GM12865 (cell line): ENCODE data around the gene DFFA.
"Not testable (repeated sequence)": the region's sequence is repeated elsewhere in the genome, so short reads cannot be mapped to it uniquely, and the experiment has no call there.

Experiments
- DNase-seq: peaks from one replicate; pipeline ENCODE4 v3.0.0; 2010; ENCODE audit warnings: low read depth
- H3K4me3 ChIP-seq: 2 replicates; pipeline ENCODE4 v1.5.1; 2011; ENCODE audit warnings: mild to moderate bottlenecking, low read depth, low read length, control low read depth
- TF ChIP-seq, protein P1 (sequence below): IDR thresholded peaks from 2 replicates; pipeline ENCODE4 v1.5.1; 2011; ENCODE audit warnings: low read length, control low read depth, low read depth, inconsistent platforms; ENCODE audit not compliant: insufficient read depth; ENCODE audit errors: missing control alignments

Gene DFFA

DNA sequence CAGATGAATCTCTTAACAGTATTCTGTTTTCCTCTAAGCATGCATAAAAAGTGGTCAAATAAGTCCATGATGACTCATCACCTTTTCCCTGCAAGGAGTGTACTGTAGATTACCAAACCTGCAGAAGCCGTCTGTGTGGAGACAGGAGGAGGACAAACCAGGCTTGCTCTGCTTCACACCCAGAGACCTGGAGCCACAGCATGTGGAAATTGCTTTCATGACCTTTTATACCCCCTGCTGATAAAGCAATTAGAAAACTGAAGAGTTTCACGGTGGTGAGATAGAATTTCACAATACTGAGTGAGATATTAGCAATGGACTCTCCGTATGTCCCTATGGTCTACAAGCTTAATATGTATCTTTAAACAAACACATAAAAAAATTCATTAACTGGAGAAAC is 13.1 kb downstream of the DFFA start:
- no peak for DNase-seq
- TF ChIP-seq, protein P1, sequence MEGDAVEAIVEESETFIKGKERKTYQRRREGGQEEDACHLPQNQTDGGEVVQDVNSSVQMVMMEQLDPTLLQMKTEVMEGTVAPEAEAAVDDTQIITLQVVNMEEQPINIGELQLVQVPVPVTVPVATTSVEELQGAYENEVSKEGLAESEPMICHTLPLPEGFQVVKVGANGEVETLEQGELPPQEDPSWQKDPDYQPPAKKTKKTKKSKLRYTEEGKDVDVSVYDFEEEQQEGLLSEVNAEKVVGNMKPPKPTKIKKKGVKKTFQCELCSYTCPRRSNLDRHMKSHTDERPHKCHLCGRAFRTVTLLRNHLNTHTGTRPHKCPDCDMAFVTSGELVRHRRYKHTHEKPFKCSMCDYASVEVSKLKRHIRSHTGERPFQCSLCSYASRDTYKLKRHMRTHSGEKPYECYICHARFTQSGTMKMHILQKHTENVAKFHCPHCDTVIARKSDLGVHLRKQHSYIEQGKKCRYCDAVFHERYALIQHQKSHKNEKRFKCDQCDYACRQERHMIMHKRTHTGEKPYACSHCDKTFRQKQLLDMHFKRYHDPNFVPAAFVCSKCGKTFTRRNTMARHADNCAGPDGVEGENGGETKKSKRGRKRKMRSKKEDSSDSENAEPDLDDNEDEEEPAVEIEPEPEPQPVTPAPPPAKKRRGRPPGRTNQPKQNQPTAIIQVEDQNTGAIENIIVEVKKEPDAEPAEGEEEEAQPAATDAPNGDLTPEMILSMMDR, result no peak
- H3K4me3 ChIP-seq, result no peak overlapping the region

DNA sequence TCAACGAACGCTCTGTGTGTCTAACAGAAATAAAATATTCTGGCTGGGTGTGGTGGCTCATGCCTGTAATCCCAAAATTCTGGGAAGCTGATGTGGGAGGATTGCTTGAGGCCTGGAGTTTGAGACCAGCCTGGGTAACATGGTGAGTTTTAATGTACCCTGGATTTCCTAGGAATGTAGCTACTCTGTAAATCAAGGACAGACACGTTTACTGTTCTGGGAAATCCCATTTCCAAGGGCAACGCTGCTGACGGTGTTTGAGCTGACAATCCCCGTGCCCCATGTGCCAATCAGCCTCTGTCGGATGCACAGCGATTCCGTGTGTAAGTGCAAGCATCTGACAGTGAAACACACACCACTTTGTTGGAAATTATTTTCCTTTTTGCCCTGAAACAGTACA is 14.5 kb downstream of the DFFA start:
- no peak for DNase-seq
- TF ChIP-seq, protein P1, result no peak
- no peak overlapping the region for H3K4me3 ChIP-seq

DNA sequence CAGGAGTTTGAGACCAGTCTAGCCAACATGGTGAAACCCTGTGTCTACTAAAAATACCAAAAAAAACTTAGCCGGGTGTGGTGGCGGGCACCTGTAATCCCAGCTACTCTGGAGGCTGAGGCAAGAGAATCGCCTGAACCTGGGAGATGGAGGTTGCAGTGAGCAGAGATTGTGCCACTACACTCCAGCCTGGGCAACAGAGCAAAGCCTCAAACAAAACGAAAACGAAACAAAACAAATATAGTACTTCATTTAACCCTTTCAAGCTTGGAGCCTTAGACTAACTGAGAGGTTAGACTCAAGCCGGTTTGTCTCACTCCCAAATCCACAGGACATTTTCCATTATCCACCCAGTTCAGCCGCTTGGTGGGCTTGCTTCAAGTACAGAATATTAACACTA is 14.9 kb downstream of the DFFA start:
- not testable (repeated sequence) for H3K4me3 ChIP-seq, DNase-seq

DNA sequence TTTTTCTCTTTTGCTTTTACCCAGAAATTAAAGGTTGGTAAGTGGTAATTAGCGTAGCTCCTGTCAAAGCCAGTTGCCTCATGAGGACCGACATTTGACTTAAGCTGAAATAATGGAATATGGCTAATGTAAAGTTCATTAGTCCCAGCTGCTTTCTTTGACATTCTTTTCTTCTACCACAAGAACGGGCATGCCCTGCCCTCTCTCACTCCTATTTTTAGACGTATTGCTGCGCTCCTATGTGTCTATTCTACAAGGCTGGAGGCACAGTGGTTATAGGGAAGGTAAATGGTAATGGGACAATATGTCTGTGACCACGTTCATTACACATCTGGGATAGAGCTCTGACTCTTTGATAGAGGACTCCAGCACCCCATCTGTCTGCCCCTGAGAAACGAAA is 15.7 kb downstream of the DFFA start:
- TF ChIP-seq, protein P1, result no peak
- DNase-seq, result no peak
- no peak overlapping the region for H3K4me3 ChIP-seq

DNA sequence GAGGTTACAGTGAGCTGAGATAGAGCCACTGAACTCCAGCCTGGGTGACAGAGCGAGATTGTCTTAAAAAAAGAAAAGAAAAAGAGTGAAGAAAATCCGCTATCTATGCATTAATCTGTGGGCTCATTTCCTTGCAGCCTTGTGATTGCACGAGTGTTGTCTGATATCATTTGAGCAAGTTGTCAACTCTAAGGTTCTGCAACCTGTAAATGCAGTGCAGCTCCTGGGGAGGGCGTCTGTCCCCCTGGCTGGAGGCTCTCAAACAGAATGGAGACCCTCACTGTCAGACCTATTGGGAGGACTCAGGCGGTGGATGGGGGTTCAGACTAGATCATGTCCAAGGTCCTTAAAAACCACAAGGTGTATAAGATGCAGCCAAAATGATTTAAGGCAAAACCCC is 16.3 kb downstream of the DFFA start:
- TF ChIP-seq, protein P1, result no peak
- DNase-seq, result no peak
- H3K4me3 ChIP-seq, result no peak overlapping the region

DNA sequence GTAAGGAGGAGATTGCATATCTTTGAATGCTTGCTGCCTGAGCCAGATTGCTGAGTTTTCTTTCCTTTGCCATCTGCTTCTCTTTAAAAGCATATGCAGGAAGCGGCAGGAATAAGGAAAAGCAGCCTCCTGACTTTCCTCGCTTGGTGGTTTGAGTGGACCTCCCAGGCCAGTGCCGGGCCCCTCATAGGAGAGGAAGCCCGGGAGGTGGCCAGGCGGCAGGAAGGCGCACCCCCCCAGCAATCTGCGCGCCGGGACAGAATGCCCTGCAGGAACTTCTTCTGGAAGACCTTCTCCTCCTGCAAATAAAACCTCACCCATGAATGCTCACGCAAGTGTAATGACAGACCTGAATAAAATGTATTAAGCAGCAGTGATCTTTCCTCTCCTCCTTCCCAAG is 21.0 kb downstream of the DFFA start:
- H3K4me3 ChIP-seq, result no peak overlapping the region
- DNase-seq, result no peak
- TF ChIP-seq, protein P1, result no peak

DNA sequence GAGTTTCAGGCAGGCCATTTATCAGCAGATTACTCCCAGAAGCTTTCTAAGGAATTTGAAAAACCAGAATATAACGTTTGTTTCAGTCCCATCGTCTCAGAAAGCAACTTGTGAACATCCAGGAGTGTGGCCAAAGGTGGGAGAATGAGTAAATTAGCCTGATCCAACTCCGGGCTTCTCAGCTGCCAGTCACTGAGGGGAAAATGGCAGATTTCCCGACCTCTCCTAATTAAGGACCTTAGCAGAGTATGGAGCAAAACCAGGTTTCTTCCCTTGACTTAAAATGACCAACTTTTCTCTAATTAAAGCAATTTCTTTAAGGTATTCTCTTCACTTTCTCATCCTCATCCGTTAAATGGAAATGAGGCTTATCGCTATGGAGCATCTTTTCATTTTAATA is 21.5 kb downstream of the DFFA start:
- no peak overlapping the region for H3K4me3 ChIP-seq
- TF ChIP-seq, protein P1, result no peak

More for the DNA sequence above, 21.5 kb downstream of the DFFA start:
- no peak for DNase-seq
